Trophoblast cell (in vitro differentiated cells and primary cell): ENCODE data around the gene WLS.

Experiments
- DNase-seq, 2 donors: peaks; one replicate each; pipeline ENCODE4 v3.0.0-alpha.2; 2016
- H2AFZ ChIP-seq: 2 replicates; pipeline ENCODE4 v1.6.1; 2013; ENCODE audit warnings: low read length, moderate library complexity, mild to moderate bottlenecking; ENCODE audit not compliant: insufficient read depth, poor library complexity
- H2AK5ac ChIP-seq: 2 replicates; pipeline ENCODE4 v1.6.1; 2013; ENCODE audit warnings: mild to moderate bottlenecking, low read length
- H2BK120ac ChIP-seq: 2 replicates; pipeline ENCODE4 v1.6.1; 2013; ENCODE audit warnings: low read length, mild to moderate bottlenecking, moderate library complexity; ENCODE audit not compliant: insufficient read depth, poor library complexity
- H2BK12ac ChIP-seq: 2 replicates; pipeline ENCODE4 v1.6.1; 2013; ENCODE audit warnings: mild to moderate bottlenecking, low read length, moderate library complexity
- H2BK5ac ChIP-seq: 2 replicates; pipeline ENCODE4 v1.6.1; 2013; ENCODE audit warnings: low read length, low read depth, moderate library complexity, mild to moderate bottlenecking; ENCODE audit not compliant: poor library complexity
- H3K14ac ChIP-seq: 2 replicates; pipeline ENCODE4 v1.6.1; 2013; ENCODE audit warnings: mild to moderate bottlenecking, low read length
- H3K18ac ChIP-seq: 2 replicates; pipeline ENCODE4 v1.6.1; 2013; ENCODE audit warnings: mild to moderate bottlenecking, low read length
- H3K23ac ChIP-seq: 2 replicates; pipeline ENCODE4 v1.6.1; 2013; ENCODE audit warnings: low read length
- H3K27ac ChIP-seq: 2 replicates; pipeline ENCODE4 v1.5.1; 2013; ENCODE audit warnings: low read depth, mild to moderate bottlenecking, inconsistent platforms, low read length, moderate library complexity
- H3K27me3 ChIP-seq: 2 replicates; pipeline ENCODE4 v1.6.1; 2013; ENCODE audit warnings: inconsistent platforms, mild to moderate bottlenecking, low read length, moderate library complexity; ENCODE audit not compliant: insufficient read depth
- H3K36me3 ChIP-seq, 2 experiments: 1 replicate in 1 of 2; 2 replicates in 1 of 2; pipeline ENCODE4 v1.6.1; 2013; ENCODE audit warnings: low read length in 2 of 2, mild to moderate bottlenecking in 2 of 2, moderate library complexity in 1 of 2; ENCODE audit not compliant: insufficient read depth in 2 of 2, control insufficient read depth in 1 of 2
- H3K4ac ChIP-seq: 2 replicates; pipeline ENCODE4 v1.6.1; 2013; ENCODE audit warnings: low read depth, mild to moderate bottlenecking, low read length, moderate library complexity
- H3K4me1 ChIP-seq, 2 experiments: 1 replicate in 1 of 2; 2 replicates in 1 of 2; pipeline ENCODE4 v1.6.1; 2013; ENCODE audit warnings: low read length in 2 of 2, mild to moderate bottlenecking in 2 of 2, moderate library complexity in 1 of 2; ENCODE audit not compliant: insufficient read depth in 2 of 2, control insufficient read depth in 1 of 2
- H3K4me2 ChIP-seq: 2 replicates; pipeline ENCODE4 v1.6.1; 2013; ENCODE audit warnings: inconsistent platforms, mild to moderate bottlenecking, low read length, moderate library complexity
- H3K4me3 ChIP-seq: 2 replicates; pipeline ENCODE4 v1.5.1; 2013; ENCODE audit warnings: mild to moderate bottlenecking, low read depth, low read length, inconsistent platforms
- H3K79me1 ChIP-seq: one replicate; pipeline ENCODE4 v1.6.1; 2013; ENCODE audit warnings: low read length
- H3K79me2 ChIP-seq: 2 replicates; pipeline ENCODE4 v1.6.1; 2013; ENCODE audit warnings: low read length, mild to moderate bottlenecking; ENCODE audit not compliant: control insufficient read depth, insufficient read depth, poor library complexity
- H3K9ac ChIP-seq: 2 replicates; pipeline ENCODE4 v1.6.1; 2013; ENCODE audit warnings: mild to moderate bottlenecking, low read length
- H3K9me3 ChIP-seq: 2 replicates; pipeline ENCODE4 v1.6.1; 2013; ENCODE audit warnings: low read depth, mild to moderate bottlenecking, control low read depth, inconsistent platforms, low read length; ENCODE audit not compliant: insufficient read depth
- H4K12ac ChIP-seq: 2 replicates; pipeline ENCODE4 v1.6.1; 2013; ENCODE audit warnings: low read depth, mild to moderate bottlenecking, low read length, moderate library complexity
- H4K8ac ChIP-seq: 2 replicates; pipeline ENCODE4 v1.6.1; 2013; ENCODE audit warnings: low read depth, mild to moderate bottlenecking, low read length, moderate library complexity
- H4K91ac ChIP-seq: one replicate; pipeline ENCODE4 v1.6.1; 2013; ENCODE audit warnings: low read depth, mild to moderate bottlenecking, low read length, moderate library complexity
- WGBS: extraction: QIAGEN DNeasy Blood & Tissue Kit; methylation state at CpG from one replicate; pipeline ENCODE4 v1.1.7; 2013; ENCODE audit warnings: missing lambda C conversion rate; ENCODE audit not compliant: insufficient read length, insufficient coverage; ENCODE audit errors: extremely low coverage; 5-methylcytosine and 5-hydroxymethylcytosine counted together

The WLS gene

DNA sequence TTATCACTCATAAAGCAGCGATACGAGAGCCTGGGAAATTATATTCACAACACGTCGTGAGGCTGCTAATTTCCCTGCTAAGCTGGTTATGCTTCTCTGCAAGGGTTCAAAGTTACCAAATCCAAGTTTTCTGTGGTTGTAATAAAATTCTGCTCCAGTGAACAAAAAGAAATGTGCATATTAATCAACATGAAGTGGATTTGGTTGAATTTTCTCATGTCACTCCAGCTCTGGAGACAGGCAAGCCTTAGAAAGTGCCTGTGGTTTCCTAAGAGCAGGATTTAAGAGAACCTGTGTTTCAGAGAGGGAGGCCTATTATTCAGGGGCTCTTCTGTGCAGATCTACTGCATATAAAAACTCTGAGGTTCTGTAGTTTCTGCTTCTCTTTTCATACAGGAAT is 87.5 kb downstream of the WLS start:
- H3K14ac ChIP-seq = no peak overlapping the region
- WGBS = no CpG with 5 or more reads among the region's 4 CpGs

DNA sequence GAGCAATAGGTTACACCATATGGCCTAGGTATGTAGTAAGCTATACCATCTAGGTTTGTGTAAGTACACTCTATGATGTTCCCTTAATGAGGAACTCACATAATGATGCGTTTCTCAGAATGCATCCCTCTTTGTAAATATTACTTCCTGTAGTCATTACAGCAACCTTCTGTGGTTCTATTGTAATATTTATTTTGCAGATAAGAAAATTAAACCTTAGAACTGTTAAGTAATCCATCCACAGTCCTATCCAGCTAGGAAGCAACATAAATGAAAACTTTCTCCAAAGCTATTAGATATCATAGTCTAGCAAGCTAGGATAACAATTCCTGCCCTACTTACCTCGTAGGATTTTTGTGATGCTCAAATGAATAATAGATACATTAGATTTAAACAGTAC is 88.7 kb downstream of the WLS start:
- Histone ChIP-seq H2AFZ (no peak overlapping the region), H3K4me2 (no peak overlapping the region), H4K12ac (no peak overlapping the region), H2AK5ac (no peak overlapping the region), H3K27ac (no peak overlapping the region), H3K14ac (no peak overlapping the region), H3K18ac (no peak overlapping the region), H4K8ac (no peak overlapping the region), H3K4ac (no peak overlapping the region), H3K4me3 (no peak overlapping the region), H3K79me1 (peaks cover 22% of the 10 kb centered on the region), H3K4me1 (peaks cover 26 to 29% of the 10 kb centered on the region in 2 experiments), H3K9ac (no peak overlapping the region), H4K91ac (no peak overlapping the region), H3K36me3 (peaks cover 12 to 37% of the 10 kb centered on the region in 2 experiments), H3K79me2 (peaks cover 7% of the 10 kb centered on the region), H2BK12ac (no peak overlapping the region), H3K23ac (no peak overlapping the region), H2BK120ac (no peak overlapping the region), H3K9me3 (no peaks in the 10 kb centered on the region), H2BK5ac (no peak overlapping the region), H3K27me3 (no peaks in the 10 kb centered on the region)
- no CpG with 5 or more reads among the region's 2 CpGs for WGBS
- DNase-seq = peak in 1 of 2 donors; percentile 9

More for the DNA sequence above, 87.5 kb downstream of the WLS start:
- Histone ChIP-seq H3K9ac (no peak overlapping the region), H3K36me3 (peaks cover 21 to 44% of the 10 kb centered on the region in 2 experiments), H4K12ac (no peak overlapping the region), H3K4me3 (no peak overlapping the region), H2AK5ac (no peak overlapping the region), H2AFZ (no peak overlapping the region), H3K79me1 (peaks cover 22% of the 10 kb centered on the region), H3K18ac (no peak overlapping the region), H4K91ac (peak overlapping the region; percentile 11), H3K9me3 (no peaks in the 10 kb centered on the region), H3K27me3 (no peaks in the 10 kb centered on the region), H3K4me1 (peaks cover 26 to 29% of the 10 kb centered on the region in 2 experiments), H3K4me2 (peak overlapping the region; percentile 33), H2BK12ac (no peak overlapping the region), H2BK5ac (no peak overlapping the region), H4K8ac (no peak overlapping the region), H3K79me2 (peaks cover 7% of the 10 kb centered on the region), H3K23ac (no peak overlapping the region), H2BK120ac (no peak overlapping the region), H3K27ac (peak overlapping the region; percentile 75), H3K4ac (no peak overlapping the region)
- no peak for DNase-seq

DNA sequence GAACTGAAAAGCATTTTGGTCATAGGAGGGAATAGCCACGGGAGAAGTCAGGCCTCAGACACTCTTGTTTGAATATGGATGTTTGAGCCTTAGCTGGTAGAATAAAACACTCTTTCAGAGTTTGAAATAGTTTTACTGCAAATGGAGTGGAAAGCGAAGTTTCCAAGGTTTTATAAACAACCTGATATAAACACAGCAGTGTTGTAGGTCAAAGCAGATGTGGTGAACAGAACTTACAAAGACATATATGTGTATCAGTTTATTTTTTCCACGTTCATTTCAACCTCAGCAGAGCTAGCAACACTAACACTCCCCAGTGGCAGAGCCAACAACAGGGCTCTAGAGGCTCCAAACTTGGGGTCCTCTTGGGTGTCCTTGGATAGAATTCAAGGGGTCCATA is 89.9 kb downstream of the WLS start:
- Histone ChIP-seq H3K4ac (no peak overlapping the region), H3K4me3 (no peak overlapping the region), H3K36me3 (peaks cover 9 to 34% of the 10 kb centered on the region in 2 experiments), H3K9ac (no peak overlapping the region), H3K23ac (no peak overlapping the region), H3K14ac (peak overlapping the region; percentile 79), H3K79me2 (peaks cover 7% of the 10 kb centered on the region), H4K8ac (no peak overlapping the region), H2AFZ (no peak overlapping the region), H3K4me2 (no peak overlapping the region), H3K79me1 (peaks cover 22% of the 10 kb centered on the region), H4K12ac (no peak overlapping the region), H3K4me1 (peaks cover 26 to 29% of the 10 kb centered on the region in 2 experiments), H2BK5ac (peak overlapping the region; percentile 15), H2AK5ac (no peak overlapping the region), H2BK120ac (peak overlapping the region; percentile 85), H4K91ac (peak overlapping the region; percentile 81), H3K9me3 (no peaks in the 10 kb centered on the region), H3K18ac (peak overlapping the region; percentile 31), H3K27ac (peak overlapping the region; percentile 75), H2BK12ac (peak overlapping the region; percentile 98), H3K27me3 (no peaks in the 10 kb centered on the region)
- DNase-seq = no peak
- no CpG with 5 or more reads among the region's 3 CpGs for WGBS

DNA sequence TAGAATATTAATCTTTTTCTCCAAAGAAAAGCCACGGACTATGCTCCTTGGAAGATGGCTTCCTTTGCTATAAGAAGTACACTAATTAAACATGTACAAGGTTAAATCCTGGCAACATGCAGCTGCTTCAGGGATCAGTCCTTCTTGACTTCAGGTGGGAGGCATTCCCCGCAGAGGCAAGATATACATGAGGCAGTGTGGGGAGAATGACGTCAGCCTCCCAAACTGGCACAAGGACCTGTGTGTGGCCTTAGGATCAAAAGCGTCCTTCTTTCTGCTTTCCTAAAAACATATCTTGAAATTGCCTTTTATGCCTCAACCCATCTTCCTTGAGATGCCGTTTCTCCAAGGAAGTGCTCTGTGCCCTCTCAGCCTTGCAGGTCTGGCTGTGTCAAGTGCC is 90.3 kb downstream of the WLS start:
- Histone ChIP-seq H3K9me3 (no peaks in the 10 kb centered on the region), H3K18ac (peak overlapping the region; percentile 31), H3K4me3 (no peak overlapping the region), H3K4ac (peak overlapping the region; percentile 88), H3K14ac (peak overlapping the region; percentile 79), H3K23ac (no peak overlapping the region), H3K79me1 (peaks cover 22% of the 10 kb centered on the region), H3K27ac (peak overlapping the region; percentile 75), H2BK12ac (peak overlapping the region; percentile 98), H3K9ac (no peak overlapping the region), H3K27me3 (no peaks in the 10 kb centered on the region), H2AK5ac (peak overlapping the region; percentile 79), H4K8ac (peak overlapping the region; percentile 61), H3K79me2 (peaks cover 7% of the 10 kb centered on the region), H2AFZ (peak overlapping the region; percentile 25), H2BK5ac (peak overlapping the region; percentile 15), H3K4me2 (no peak overlapping the region), H4K12ac (peak overlapping the region; percentile 5), H2BK120ac (peak overlapping the region; percentile 85), H3K4me1 (peaks cover 26 to 29% of the 10 kb centered on the region in 2 experiments), H3K36me3 (peaks cover 9 to 34% of the 10 kb centered on the region in 2 experiments), H4K91ac (peak overlapping the region; percentile 81)
- no CpG with 5 or more reads among the region's 5 CpGs for WGBS
- no peak for DNase-seq
